Keratinocyte (primary cell): ENCODE data around the gene PGBD1. TPM values are rescaled to one million over a fixed set of nuclear protein-coding genes. Genes with fewer than 3 reads are reported as not detected.

Experiments
- DNase-seq: peaks from one replicate; pipeline ENCODE4 v3.0.0-alpha.2; 2011; ENCODE audit warnings: low read depth, missing footprints, low spot score
- FAIRE-seq: peaks from 2 replicates; lab custom pipeline; 2011; peaks lifted over from hg19 to GRCh38; lab: Jason Lieb, UNC
- H2AFZ ChIP-seq: 2 replicates; pipeline ENCODE4 v1.6.0; 2012; ENCODE audit warnings: low read length, control low read depth, inconsistent platforms; ENCODE audit not compliant: control insufficient read depth
- H3K27ac ChIP-seq: 2 replicates; pipeline ENCODE4 v1.5.1; 2011; ENCODE audit warnings: low read length; ENCODE audit not compliant: control insufficient read depth, insufficient read depth
- H3K27me3 ChIP-seq: 3 replicates; pipeline ENCODE4 v1.6.0; 2011; ENCODE audit warnings: low read length; ENCODE audit not compliant: control insufficient read depth, insufficient read depth; ENCODE audit errors: extremely low read depth
- H3K36me3 ChIP-seq, 2 experiments: 2 replicates in 1 of 2; 3 replicates in 1 of 2; pipeline ENCODE4 v1.5.1; 2011; ENCODE audit warnings: low read length in 2 of 2, mild to moderate bottlenecking in 1 of 2; ENCODE audit not compliant: control insufficient read depth in 2 of 2, insufficient read depth in 2 of 2; ENCODE audit errors: extremely low read depth in 1 of 2
- H3K4me1 ChIP-seq: 3 replicates; pipeline ENCODE4 v1.5.1; 2011; ENCODE audit warnings: low read length; ENCODE audit not compliant: control insufficient read depth, insufficient read depth; ENCODE audit errors: extremely low read depth
- H3K4me2 ChIP-seq: 3 replicates; pipeline ENCODE4 v1.6.0; 2011; ENCODE audit warnings: low read depth, low read length; ENCODE audit not compliant: control insufficient read depth, insufficient read depth; ENCODE audit errors: extremely low read depth
- H3K4me3 ChIP-seq, 3 experiments: fragments of 200-600 bp in 1 of 3; sonication (generic) in 1 of 3; 2 replicates in 2 of 3; 3 replicates in 1 of 3; pipeline ENCODE4 v1.5.1; 2011 to 2016; ENCODE audit warnings: low read length in 3 of 3, mild to moderate bottlenecking in 3 of 3, control low read depth in 2 of 3, inconsistent platforms in 1 of 3, low read depth in 1 of 3, mixed read lengths in 1 of 3, mixed run types in 1 of 3, moderate library complexity in 1 of 3; ENCODE audit not compliant: control insufficient read depth in 2 of 3, insufficient read depth in 2 of 3; ENCODE audit errors: extremely low read depth in 1 of 3
- H3K79me2 ChIP-seq: 2 replicates; pipeline ENCODE4 v1.6.0; 2012; ENCODE audit warnings: low read length; ENCODE audit not compliant: control insufficient read depth, insufficient read depth
- H3K9ac ChIP-seq: 3 replicates; pipeline ENCODE4 v1.6.0; 2011; ENCODE audit warnings: low read length; ENCODE audit not compliant: control insufficient read depth, insufficient read depth; ENCODE audit errors: extremely low read depth
- H3K9me1 ChIP-seq: 3 replicates; pipeline ENCODE4 v1.6.0; 2011; ENCODE audit warnings: low read length; ENCODE audit not compliant: control insufficient read depth, insufficient read depth; ENCODE audit errors: extremely low read depth
- H3K9me3 ChIP-seq: 2 replicates; pipeline ENCODE4 v1.5.1; 2012; ENCODE audit warnings: low read depth, low read length; ENCODE audit not compliant: control insufficient read depth
- H4K20me1 ChIP-seq: 3 replicates; pipeline ENCODE4 v1.6.0; 2011; ENCODE audit warnings: low read length; ENCODE audit not compliant: control insufficient read depth, insufficient read depth; ENCODE audit errors: extremely low read depth
- EZH2 ChIP-seq: IDR thresholded peaks from one replicate; pipeline ENCODE4 v1.6.1; 2012; ENCODE audit warnings: inconsistent platforms, mild to moderate bottlenecking, low read length, moderate library complexity
- dilution Hi-C: fragments of 300-500 bp; cut with MboI; formaldehyde crosslinking; loops from one replicate; pipeline ENCODE4 v1.7.0; 2020; ENCODE audit warnings: low sequenced_read_pairs; ENCODE audit not compliant: extremely low pct_ligation_motif_present
- polyA minus RNA-seq, 3 experiments: library from RNA; depleted of rRNA, polyadenylated mRNA; stranded (reverse); fragments of >200 nt; gene quantifications; 1 replicate in 1 of 3; 2 replicates in 1 of 3; 3 replicates in 1 of 3; pipeline ENCODE4 v1.2.3, GENCODE V29; 2011
- polyA plus RNA-seq, 5 experiments: library from polyadenylated mRNA; depleted of rRNA in 3 of 5; stranded (reverse) in 3 of 5; stranded (forward) in 1 of 5; unstranded in 1 of 5; fragments of >200 nt; gene quantifications; 1 replicate in 1 of 5; 2 replicates in 3 of 5; 3 replicates in 1 of 5; pipeline versions ENCODE4 v1.2.1 to v1.2.3, GENCODE V29; 2011 to 2012; ENCODE audit warnings: missing spikeins in 2 of 5, low read depth in 1 of 5, low replicate concordance in 1 of 5
- TF ChIP-seq, protein P1 (sequence below), 3 experiments: IDR thresholded peaks in 1 of 3; conservative IDR thresholded peaks in 1 of 3; optimal IDR thresholded peaks in 1 of 3; 2 replicates in 2 of 3; 3 replicates in 1 of 3; pipeline versions ENCODE3 to v1.5.1; 2011; ENCODE audit warnings: low read length in 3 of 3, mild to moderate bottlenecking in 3 of 3, moderate library complexity in 2 of 3, control low read depth in 1 of 3, inconsistent platforms in 1 of 3; ENCODE audit not compliant: insufficient read depth in 2 of 3; ENCODE audit errors: extremely low read depth in 1 of 3

The PGBD1 gene, protein sequence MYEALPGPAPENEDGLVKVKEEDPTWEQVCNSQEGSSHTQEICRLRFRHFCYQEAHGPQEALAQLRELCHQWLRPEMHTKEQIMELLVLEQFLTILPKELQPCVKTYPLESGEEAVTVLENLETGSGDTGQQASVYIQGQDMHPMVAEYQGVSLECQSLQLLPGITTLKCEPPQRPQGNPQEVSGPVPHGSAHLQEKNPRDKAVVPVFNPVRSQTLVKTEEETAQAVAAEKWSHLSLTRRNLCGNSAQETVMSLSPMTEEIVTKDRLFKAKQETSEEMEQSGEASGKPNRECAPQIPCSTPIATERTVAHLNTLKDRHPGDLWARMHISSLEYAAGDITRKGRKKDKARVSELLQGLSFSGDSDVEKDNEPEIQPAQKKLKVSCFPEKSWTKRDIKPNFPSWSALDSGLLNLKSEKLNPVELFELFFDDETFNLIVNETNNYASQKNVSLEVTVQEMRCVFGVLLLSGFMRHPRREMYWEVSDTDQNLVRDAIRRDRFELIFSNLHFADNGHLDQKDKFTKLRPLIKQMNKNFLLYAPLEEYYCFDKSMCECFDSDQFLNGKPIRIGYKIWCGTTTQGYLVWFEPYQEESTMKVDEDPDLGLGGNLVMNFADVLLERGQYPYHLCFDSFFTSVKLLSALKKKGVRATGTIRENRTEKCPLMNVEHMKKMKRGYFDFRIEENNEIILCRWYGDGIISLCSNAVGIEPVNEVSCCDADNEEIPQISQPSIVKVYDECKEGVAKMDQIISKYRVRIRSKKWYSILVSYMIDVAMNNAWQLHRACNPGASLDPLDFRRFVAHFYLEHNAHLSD
- 2.1 to 3.6 TPM (median 3.1 TPM) in 3 replicates for polyA plus RNA-seq
- polyA plus RNA-seq (2011; ENCODE audit: low read depth): 2.0 TPM
- polyA plus RNA-seq (2011; cell fraction: cytosol; rRNA removed): 1.9 and 2.6 TPM in 2 replicates
- 3.6 and 3.7 TPM in 2 replicates for polyA plus RNA-seq (2011; cell fraction: nucleus; rRNA removed)
- 1.4 and 3.3 TPM in 2 replicates for polyA plus RNA-seq (2012; ENCODE audit: low replicate concordance)
- polyA minus RNA-seq: 0.52 to 2.1 TPM (median 2.1 TPM) in 3 replicates
- 3.3 TPM for polyA minus RNA-seq (2011; cell fraction: cytosol; rRNA and poly(A)+ RNA removed)
- 2.2 and 2.3 TPM in 2 replicates for polyA minus RNA-seq (2011; cell fraction: nucleus; rRNA and poly(A)+ RNA removed)

DNA sequence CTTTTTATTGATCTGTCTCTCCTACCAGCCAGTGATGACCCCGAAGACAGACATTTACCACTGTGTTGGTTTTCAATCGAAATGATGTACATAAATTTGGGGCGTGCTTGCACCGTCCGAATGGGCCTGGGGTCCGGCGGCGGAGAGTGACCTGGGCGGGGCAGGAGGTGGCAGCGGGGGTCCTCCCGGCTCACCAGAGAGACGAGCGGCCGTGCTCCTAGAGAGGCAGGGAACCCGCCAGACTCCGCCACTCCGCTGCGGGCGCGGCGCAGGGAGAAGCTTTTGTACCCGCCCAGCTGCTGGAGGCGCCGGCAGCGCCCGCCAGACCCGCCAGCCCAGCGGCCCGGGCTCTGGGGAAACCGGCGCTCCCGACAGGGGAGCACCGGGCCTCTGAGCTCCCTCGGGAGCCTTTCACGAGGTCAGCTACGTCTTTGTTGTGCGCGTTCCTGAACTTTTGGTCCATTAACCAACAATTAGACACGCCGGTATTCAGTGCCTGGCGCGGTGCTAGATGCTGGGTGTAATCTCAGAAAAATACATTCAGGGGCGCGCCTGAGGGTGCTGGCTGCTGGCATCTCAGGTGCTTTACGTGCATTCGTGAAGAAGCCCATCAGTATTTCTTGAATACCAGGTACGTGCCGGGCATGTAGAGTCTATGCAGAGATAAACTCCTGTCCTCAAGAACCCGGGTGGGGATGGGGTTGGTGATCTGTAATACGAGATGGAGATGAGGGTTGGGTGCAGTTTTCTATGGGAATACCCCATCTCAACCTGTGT is at the start of gene PGBD1:
Gene PGBD1, plus strand, starts transcription at position 285 of the 777 bp plus-strand sequence. CDS start 2,242 bp downstream, outside the sequence.
- DNase-seq (no peak), FAIRE-seq (no peak)
- H4K20me1 ChIP-seq: no peaks in the 10 kb centered on the region
- no peak for TF ChIP-seq EZH2
- TF ChIP-seq, protein P1, sequence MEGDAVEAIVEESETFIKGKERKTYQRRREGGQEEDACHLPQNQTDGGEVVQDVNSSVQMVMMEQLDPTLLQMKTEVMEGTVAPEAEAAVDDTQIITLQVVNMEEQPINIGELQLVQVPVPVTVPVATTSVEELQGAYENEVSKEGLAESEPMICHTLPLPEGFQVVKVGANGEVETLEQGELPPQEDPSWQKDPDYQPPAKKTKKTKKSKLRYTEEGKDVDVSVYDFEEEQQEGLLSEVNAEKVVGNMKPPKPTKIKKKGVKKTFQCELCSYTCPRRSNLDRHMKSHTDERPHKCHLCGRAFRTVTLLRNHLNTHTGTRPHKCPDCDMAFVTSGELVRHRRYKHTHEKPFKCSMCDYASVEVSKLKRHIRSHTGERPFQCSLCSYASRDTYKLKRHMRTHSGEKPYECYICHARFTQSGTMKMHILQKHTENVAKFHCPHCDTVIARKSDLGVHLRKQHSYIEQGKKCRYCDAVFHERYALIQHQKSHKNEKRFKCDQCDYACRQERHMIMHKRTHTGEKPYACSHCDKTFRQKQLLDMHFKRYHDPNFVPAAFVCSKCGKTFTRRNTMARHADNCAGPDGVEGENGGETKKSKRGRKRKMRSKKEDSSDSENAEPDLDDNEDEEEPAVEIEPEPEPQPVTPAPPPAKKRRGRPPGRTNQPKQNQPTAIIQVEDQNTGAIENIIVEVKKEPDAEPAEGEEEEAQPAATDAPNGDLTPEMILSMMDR (optimal IDR thresholded peaks at IDR 0.05 in 1 of 3, IDR thresholded peaks at IDR 0.05 in 1 of 3, conservative IDR thresholded peaks at IDR 0.05 in 1 of 3; ENCODE audit: extremely low read depth in 1 of 3, insufficient read depth in 2 of 3, low read length in 3 of 3): no peak
- no peaks in the 10 kb centered on the region for H3K9me3 ChIP-seq
- H3K27me3 ChIP-seq: no peaks in the 10 kb centered on the region
- peaks cover 0 to 5% of the 10 kb centered on the region in 2 experiments for H3K36me3 ChIP-seq
- peaks cover 6% of the 10 kb centered on the region for H3K4me1 ChIP-seq
- peak within 1 kb of the TSS; percentile 94 for H3K4me2 ChIP-seq
- H3K79me2 ChIP-seq: peaks cover 2% of the 10 kb centered on the region
- peak within 1 kb of the TSS; percentile 80 for H2AFZ ChIP-seq
- H3K9ac ChIP-seq: peak within 1 kb of the TSS; percentile 79
- no peak within 1 kb of the TSS for H3K27ac ChIP-seq
- H3K9me1 ChIP-seq: no peaks in the 10 kb centered on the region
- dilution Hi-C loops: no loop called here
- H3K4me3 ChIP-seq: peak within 1 kb of the TSS; percentile 66 to 86 (median 85)

DNA sequence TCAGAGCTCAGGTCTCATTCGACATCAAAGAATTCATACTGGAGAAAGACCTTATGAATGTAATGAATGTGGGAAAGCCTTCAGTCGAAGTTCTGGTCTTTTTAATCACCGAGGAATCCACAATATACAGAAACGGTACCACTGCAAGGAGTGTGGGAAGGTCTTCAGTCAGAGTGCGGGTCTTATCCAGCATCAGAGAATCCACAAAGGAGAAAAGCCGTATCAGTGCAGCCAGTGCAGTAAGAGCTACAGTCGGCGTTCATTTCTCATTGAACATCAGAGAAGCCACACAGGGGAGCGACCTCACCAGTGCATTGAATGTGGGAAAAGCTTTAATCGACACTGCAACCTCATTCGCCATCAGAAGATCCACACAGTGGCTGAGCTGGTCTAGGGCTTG is 48.6 kb upstream of the PGBD1 start:
- H2AFZ ChIP-seq: no peak overlapping the region
- dilution Hi-C loops: no loop called here
- H3K9ac ChIP-seq: no peak overlapping the region
- no peak for FAIRE-seq
- no peaks in the 10 kb centered on the region for H3K9me3 ChIP-seq
- H3K4me2 ChIP-seq: no peak overlapping the region
- TF ChIP-seq, protein P1 (optimal IDR thresholded peaks at IDR 0.05 in 1 of 3, IDR thresholded peaks at IDR 0.05 in 1 of 3, conservative IDR thresholded peaks at IDR 0.05 in 1 of 3; ENCODE audit: extremely low read depth in 1 of 3, insufficient read depth in 2 of 3, low read length in 3 of 3): no peak
- no peak for TF ChIP-seq EZH2
- H3K27me3 ChIP-seq: no peaks in the 10 kb centered on the region
- no peak overlapping the region for H3K4me3 ChIP-seq
- H3K9me1 ChIP-seq: no peaks in the 10 kb centered on the region
- no peaks in the 10 kb centered on the region for H3K79me2 ChIP-seq
- H3K36me3 ChIP-seq: peaks cover 9 to 14% of the 10 kb centered on the region in 2 experiments
- H3K4me1 ChIP-seq: no peaks in the 10 kb centered on the region
- DNase-seq: no peak
- H4K20me1 ChIP-seq: no peaks in the 10 kb centered on the region
- H3K27ac ChIP-seq: no peak overlapping the region
